Measurements from ENCODE around the gene GGT7.
"Not testable (repeated sequence)": the region's sequence is repeated elsewhere in the genome, so short reads cannot be mapped to it uniquely, and the experiment has no call there.

The GGT7 gene

DNA sequence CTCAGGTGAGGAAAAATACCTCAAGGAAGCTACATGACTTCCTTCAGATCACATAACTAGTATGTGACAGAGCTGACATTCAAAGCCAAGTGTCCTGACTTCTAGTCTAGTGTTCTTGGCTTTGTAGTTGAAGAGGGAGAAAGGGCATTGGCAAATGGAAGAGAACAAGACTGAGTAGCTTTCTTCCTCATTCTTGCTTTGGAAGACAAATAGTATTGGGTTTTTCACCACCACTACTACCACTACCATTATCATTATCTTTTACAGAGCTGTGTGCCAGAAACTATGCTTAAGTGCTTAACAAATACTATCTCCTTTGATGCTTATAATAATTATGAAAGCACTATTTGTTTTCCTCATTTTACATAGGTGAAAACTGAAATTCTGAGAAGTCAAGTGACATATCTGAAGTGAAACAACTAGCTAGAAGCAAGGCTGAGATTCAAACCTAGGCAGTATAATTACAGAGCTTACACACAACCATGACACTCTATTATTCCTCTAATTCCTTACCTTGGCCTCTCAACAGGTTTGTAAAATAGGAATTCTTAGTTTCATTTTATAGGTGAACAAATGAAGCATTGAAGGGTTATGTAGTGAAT, 10.5 kb upstream of the GGT7 start:
- no peak for DNase-seq (ENCODE audit: low spot score)

GRCh38 chr20:34881689-34882088, 9.0 kb upstream of the GGT7 start:
- DNase-seq (ENCODE audit: low spot score) = no peak

DNA sequence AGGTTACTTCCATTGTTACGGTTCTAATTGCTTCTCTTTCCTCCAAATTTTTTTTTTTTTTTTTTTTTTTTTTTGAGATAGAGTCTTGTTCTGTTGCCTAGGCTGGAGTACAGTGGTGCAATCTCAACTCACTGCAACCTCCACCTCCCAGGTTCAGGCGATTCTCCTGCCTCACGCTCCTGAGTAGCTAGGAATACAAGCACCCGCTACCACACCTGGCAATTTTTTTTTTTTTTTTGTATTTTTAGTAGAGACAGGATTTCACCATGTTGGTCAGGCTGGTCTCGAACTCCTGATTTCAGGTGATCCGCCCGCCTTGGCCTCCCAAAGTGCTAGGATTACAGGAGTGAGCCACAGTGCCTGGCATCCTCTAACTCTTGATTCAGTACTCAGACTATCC, 8.3 kb upstream of the GGT7 start:
- DNase-seq (ENCODE audit: low spot score) = not testable (repeated sequence)

DNA sequence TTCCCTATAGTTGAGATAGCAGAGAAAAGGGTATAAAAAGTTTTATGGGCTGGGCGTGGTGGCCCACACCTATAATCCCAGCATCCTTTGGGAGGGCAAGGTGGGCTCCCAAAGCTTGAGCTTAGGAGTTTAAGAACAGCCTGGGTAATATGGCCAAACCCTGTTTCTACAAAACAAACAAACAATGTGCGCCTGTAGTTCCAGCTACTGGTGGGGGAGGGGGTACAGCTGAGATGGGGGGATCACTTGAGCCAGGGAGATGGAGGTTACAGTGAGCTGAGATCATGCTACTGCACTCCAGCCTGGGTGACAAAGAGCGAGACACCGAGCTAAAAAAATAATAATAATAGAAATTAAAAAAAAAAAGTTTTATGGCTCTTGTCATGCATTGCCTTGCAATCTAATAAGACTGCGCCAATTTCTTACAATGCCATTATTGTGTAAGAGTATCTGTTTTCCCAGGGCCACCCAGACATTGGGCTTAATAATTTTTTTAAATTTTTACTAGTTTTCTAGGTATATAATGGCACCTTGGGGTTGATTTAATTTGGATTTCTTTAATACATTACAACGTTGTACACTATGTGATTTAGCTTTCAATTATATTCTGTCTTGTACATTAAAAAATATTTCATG, 7.7 kb upstream of the GGT7 start:
- DNase-seq (ENCODE audit: low spot score) = no peak

- peak; percentile 92 for DNase-seq (ENCODE audit: low spot score)
Observed at GRCh38 chr20:34876406-34877282, 4.0 kb upstream of the GGT7 start, which contains the start of gene ACSS2. Gene ACSS2 (plus strand): TSS chr20:34876612. CDS start chr20:34876646, 34 bp downstream.

DNA sequence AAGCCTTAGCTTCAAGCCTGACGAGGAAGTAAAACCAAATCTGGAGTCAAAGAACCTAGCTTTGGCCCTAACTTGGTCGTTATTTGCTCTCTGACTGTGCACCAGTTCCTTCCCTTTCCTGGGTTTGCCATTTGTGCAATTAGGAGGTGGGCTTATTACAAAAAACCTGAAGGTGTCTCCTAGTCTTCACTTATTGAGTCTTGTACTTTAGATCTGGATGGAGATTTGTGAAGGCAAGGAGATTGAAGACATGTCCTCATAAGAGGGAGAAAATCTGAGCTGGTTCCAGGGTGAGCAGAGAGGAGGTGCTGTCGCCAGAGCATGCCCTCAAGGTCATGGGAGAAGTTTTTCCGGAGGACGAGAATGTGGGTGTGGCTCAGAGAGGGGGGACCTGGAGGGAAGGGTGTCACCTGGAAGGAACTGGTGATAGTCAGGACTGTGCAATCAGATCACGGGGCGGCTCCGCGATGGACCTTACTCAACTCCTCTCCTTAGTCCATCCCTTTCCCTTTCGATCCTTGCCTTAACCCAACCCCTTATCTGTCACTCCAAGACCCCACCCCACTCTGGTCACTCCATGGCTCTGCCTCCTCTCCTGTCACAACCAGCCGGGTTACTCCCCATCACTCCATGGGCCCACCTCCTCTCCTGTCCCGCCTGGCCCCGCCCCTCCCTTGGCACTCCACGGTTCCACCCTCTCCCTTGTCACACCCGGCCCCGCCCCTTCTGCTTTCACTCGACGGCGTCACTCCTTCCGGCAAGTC, 3.2 kb upstream of the GGT7 start:
- DNase-seq (ENCODE audit: low spot score) = no peak

DNA sequence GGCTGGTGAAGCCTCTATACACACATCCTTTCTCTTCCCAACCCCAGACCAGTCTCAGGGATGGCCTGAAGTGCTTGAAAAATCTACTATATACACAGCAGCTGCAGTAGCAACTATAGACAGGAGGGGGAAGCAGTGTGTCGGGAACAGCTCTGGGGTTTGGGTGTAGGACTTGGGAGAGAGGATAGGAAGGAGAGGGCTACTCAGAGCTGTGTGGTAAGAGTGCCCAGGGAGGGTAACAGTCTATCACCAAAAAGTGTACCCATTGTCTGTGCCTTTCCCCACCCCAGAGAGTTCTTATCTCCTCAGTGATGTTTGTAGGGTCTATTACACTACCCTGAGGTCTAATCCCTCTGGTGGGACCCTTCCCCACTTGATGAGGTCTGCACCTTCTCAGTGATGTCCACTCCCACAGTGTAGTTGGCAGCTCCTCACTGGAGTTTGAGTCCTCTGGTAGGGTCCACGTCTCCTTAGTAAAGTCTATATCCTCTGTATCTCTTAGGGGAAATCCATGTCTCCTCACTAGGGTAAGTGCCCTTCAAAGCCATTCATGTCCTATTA, 1.5 kb upstream of the GGT7 start:
- DNase-seq (ENCODE audit: low spot score) = peak; percentile 46

GRCh38 chr20:34873583-34874093, 982 bp upstream of the GGT7 start:
- DNase-seq (ENCODE audit: low spot score) = no peak

GRCh38 chr20:34871966-34872621, 562 bp downstream of the GGT7 start:
- DNase-seq (ENCODE audit: low spot score) = no peak

GRCh38 chr20:34871320-34871926, 1.2 kb downstream of the GGT7 start:
- DNase-seq (ENCODE audit: low spot score) = no peak

DNA sequence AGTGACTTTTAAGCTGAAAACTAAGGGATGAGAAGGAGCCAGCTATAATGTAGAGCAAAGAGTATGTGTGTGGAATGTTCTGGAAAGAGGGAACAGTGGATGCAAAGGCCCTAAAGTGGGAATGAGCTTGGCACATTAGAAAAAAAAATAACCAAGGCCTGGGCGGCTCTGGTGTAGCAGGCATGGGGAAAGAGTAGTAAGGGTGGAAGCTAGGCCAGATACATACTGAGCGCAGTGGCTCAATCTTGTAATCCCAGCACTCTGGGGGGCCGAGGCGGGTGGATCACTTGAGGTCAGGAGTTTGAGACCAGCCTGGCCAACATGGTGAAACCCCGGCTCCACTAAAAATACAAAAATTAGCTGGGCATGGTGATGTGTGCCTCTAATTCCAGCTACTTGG, 8.4 kb downstream of the GGT7 start:
- no peak for DNase-seq (ENCODE audit: low spot score)

DNA sequence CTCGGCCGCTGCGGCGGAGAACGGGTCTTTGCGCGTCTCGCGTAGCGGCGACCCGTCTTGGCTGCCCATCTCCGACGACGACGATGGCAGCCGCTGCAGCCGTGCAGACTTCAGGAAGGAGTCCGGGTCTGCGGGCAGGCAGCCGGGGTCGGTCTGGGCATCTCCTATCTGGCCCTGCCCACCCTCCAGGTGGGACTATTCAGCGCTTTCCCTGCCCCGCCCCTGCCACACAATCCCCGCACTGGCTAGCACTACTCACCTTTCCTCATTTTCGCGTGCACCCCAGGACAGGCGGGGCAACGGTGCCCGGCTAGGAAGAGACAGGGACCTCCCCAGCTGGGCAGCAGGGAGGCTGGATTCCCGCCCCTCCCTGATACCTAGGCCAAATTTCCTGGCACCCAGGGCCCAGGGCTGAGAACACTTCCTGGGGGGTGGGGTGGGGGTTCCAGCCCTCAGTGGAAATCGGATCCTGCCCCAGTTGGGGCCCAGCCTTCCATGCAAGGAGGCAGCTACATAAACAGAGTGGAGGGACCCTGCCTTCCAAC, 9.2 kb downstream of the GGT7 start:
- DNase-seq (ENCODE audit: low spot score) = no peak

DNA sequence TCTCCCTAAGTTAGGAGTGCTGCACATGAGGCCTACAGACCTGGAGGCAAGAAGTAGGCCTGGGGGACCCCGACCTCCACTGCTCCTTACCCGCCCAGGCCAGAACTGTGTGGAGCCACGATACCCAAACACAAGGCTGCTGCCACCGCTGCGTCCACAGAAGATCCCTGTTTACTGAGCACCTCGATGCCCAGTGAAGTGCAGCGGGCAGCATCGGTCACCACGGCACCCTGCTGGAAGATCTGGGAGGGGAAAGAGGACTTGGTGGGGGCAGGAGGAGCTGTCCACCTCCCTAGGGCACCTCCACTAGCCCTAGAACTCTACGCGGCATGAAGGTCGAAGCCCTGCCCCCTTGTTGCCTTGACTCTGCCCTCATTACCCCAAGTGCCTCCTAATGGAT, 9.9 kb downstream of the GGT7 start:
- no peak for DNase-seq (ENCODE audit: low spot score)

- DNase-seq (ENCODE audit: low spot score) = no peak
Observed at GRCh38 chr20:34861386-34862084, 11.1 kb downstream of the GGT7 start.

DNA sequence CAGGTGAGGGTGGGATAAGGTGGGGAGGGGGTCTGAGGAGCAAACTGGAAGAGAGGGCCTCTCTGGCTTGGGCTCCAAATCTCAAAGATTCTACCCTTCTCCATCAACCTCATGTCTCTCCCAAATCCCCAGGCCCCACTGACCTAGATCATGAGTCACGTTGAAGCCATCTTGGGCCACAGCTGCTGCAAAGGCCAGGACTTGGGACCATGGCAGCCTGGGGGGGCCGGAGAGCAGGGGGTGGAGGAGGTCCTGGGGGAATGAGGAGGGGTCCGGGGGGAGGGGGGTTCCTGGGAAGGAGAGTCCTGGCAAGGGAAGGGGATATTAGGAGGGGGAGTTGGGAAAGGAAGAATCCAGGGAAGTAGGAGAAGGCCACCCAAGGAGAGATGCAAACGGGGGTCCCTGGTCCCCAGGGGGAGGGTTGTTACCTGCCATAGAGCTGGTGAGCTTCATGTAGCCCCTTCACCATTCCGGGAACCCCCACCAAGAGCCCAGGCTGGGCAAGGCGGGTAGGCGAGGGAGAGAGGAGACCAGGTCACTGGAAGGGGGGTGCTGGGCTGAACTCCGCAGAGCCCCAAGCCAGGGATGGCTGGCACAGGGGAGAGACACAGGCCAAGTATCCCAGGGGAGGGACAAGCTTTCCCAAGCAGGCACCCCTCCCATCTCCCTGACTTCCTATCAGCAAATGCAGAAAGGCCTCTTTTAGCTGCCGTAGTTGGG, 12.7 kb downstream of the GGT7 start:
- DNase-seq (ENCODE audit: low spot score) = no peak

DNA sequence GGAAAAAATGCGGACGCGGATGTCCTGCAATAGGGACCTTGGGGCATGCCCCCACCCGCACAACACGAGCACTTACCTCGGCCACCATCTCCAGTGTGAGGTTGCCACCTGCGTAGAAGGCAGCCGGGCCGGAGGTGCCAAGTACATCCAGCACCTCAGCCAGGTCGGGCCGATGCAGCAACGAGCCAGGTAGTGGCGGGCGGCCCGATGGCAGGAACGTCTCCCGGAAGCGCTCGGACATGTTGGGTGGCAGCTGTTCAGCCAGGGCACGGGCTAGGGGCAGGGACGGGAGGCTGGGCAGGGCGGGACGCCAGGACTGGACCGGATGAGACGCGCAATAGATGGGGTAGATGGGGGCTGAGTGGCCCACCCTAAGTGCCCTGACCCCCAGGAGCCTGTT, 13.3 kb downstream of the GGT7 start:
- DNase-seq (ENCODE audit: low spot score) = no peak

- no peak for DNase-seq (ENCODE audit: low spot score)
Observed at GRCh38 chr20:34852298-34852697, 20.4 kb downstream of the GGT7 start.

DNA sequence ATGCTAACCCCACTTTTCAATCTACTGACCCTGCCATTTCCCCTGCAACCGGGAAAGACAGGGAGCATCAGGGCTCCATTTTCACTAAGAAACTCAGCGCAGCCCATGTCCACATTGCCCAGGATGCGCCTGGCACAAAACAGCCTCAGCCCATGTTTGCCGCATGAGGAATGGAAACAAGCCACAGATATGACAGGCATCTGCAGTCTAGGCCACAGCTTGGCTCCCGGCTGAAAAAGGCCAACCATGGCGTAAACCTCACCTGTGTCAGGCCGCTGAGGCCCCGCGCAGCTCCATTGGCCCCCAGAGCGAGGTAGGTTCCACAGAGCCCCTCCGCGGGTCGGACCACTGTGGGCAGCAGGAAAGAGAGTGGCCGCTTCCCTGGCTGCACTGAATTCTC, 21.7 kb downstream of the GGT7 start:
- DNase-seq (ENCODE audit: low spot score) = no peak

- DNase-seq (ENCODE audit: low spot score) = no peak
Observed at GRCh38 chr20:34849778-34850177, 22.9 kb downstream of the GGT7 start.
